ENCODE measurements around the gene FNDC3B. TPM values are rescaled to one million over a fixed set of nuclear protein-coding genes. Genes with fewer than 3 reads are reported as not detected.

The FNDC3B gene
- total and polyA plus RNA-seq, 2 donors (not counting 3 experiments of a cell fraction or from before 2014, with no cell fraction given), result 91.6 to 295 TPM

GRCh38 chr3:172170073-172170709 lies 130.8 kb downstream of the FNDC3B start:
- POLR2A ChIA-PET, result interaction anchor here (0.7 kb wide), 1 partner anchor 21 kb away, joined by 3 read pairs; no protein-coding TSS in a partner anchor
- H3K79me2 ChIP-seq (ENCODE audit: control insufficient read depth, insufficient read depth, low read length), result peaks cover 84% of the 10 kb centered on the region
- no peaks in the 10 kb centered on the region for H3K27me3 ChIP-seq (ENCODE audit: control insufficient read depth in 2 of 2, insufficient read depth in 2 of 2, low read length in 2 of 2)
- no peak overlapping the region for H3K27ac ChIP-seq (ENCODE audit: insufficient read depth, low read depth, low read length)
- dilution Hi-C loops (cut with MboI; ENCODE audit: extremely low pct_ligation_motif_present, low sequenced_read_pairs), result no loop called here
- H3K9me3 ChIP-seq (replicated peaks; ENCODE audit: control insufficient read depth, insufficient read depth, low read length), result no peaks in the 10 kb centered on the region
- intact Hi-C loops (cut with micrococcal nuclease), result no loop called here
- no peak overlapping the region for H3K4me2 ChIP-seq (ENCODE audit: insufficient read depth, low read length)
- H4K20me1 ChIP-seq (replicated peaks; ENCODE audit: control insufficient read depth, extremely low read depth, insufficient read depth, low read length), result peaks cover 4% of the 10 kb centered on the region
- FAIRE-seq (no peak), DNase-seq (ENCODE audit: low read depth, low spot score) (no peak)
- CTCF ChIA-PET, result interaction anchor here (1.1 to 1.3 kb wide), 2 partner anchors 13 to 162 kb away, joined by 5 to 6 read pairs; no protein-coding TSS in a partner anchor
- H3K9ac ChIP-seq (replicated peaks; ENCODE audit: extremely low read depth, insufficient read depth, low read length), result no peak overlapping the region
- H3K9me1 ChIP-seq (replicated peaks; ENCODE audit: control insufficient read depth, extremely low read depth, insufficient read depth, low read length), result no peaks in the 10 kb centered on the region
- H3K4me3 ChIP-seq (replicated peaks in 1 of 3; ENCODE audit: insufficient read depth in 1 of 3, low read depth in 1 of 3, low read length in 3 of 3), result no peak overlapping the region
- peaks cover 37% of the 10 kb centered on the region for H3K4me1 ChIP-seq (ENCODE audit: control insufficient read depth, extremely low read depth, insufficient read depth, low read length)
- TF ChIP-seq FOS (IDR thresholded peaks at IDR 0.05; ENCODE audit: borderline replicate concordance, insufficient read depth, low read length) (no peak), MAX (IDR thresholded peaks at IDR 0.05; ENCODE audit: insufficient read depth, insufficient read length) (no peak), JUN (IDR thresholded peaks at IDR 0.05; ENCODE audit: borderline replicate concordance, insufficient read depth, insufficient read length, low read depth) (no peak), POLR2A (IDR thresholded peaks at IDR 0.05; ENCODE audit: low read depth, low read length) (no peak), MYC (IDR thresholded peaks at IDR 0.05; ENCODE audit: low read depth, low read length) (no peak), POLR2AphosphoS5 (IDR thresholded peaks at IDR 0.05; ENCODE audit: insufficient read depth, low read depth, low read length) (no peak), EZH2 (IDR thresholded peaks at IDR 0.05; ENCODE audit: borderline replicate concordance, low read depth, low read length, severe bottlenecking) (no peak), GATA2 (IDR thresholded peaks at IDR 0.05; ENCODE audit: insufficient read depth, insufficient read length, low read depth, low read length) (no peak), CTCF (IDR thresholded peaks at IDR 0.05; ENCODE audit: extremely low read depth in 1 of 2, insufficient read depth in 1 of 2, low read depth in 1 of 2, low read length in 2 of 2) (no peak)
- H2AFZ ChIP-seq (ENCODE audit: low read depth, low read length), result no peak overlapping the region
- no TSS peak for BruUV-seq (replicated peaks)
- H3K36me3 ChIP-seq (ENCODE audit: control insufficient read depth in 2 of 2, extremely low read depth in 1 of 2, insufficient read depth in 2 of 2, low read length in 2 of 2), result peaks cover 8 to 9% of the 10 kb centered on the region in 2 experiments
